HL-60 (cell line): ENCODE results near the gene AKAP8L.

ENCODE experiments used
- DNase-seq, 2 experiments: peaks; one replicate each; pipeline ENCODE4 v3.0.0-alpha.2; 2010 to 2020; ENCODE audit warnings: low read depth in 1 of 2, low spot score in 1 of 2
- H3K27ac ChIP-seq: fragments of 250-450 bp; sonication (Bioruptor Pico); replicated peaks from 2 replicates; pipeline ENCODE4 v1.5.1; 2020; ENCODE audit warnings: mild to moderate bottlenecking, moderate library complexity
- H3K27me3 ChIP-seq: fragments of 250-450 bp; sonication (Bioruptor Pico); 2 replicates; pipeline ENCODE4 v1.5.1; 2021; ENCODE audit warnings: mild to moderate bottlenecking, moderate library complexity; ENCODE audit not compliant: insufficient read depth, poor library complexity, severe bottlenecking
- H3K4me3 ChIP-seq: replicated peaks from 2 replicates; pipeline ENCODE4 v1.5.1; 2011; ENCODE audit warnings: mild to moderate bottlenecking, control low read depth, low read length; ENCODE audit not compliant: insufficient read depth
- CTCF ChIP-seq: IDR thresholded peaks from one replicate; pipeline ENCODE4 v1.5.1; 2011; ENCODE audit warnings: low read length, control low read depth, inconsistent platforms; ENCODE audit not compliant: insufficient read depth
- GABPA ChIP-seq: IDR thresholded peaks from 2 replicates; pipeline ENCODE4 v1.6.1; 2012; ENCODE audit warnings: low read depth
- POLR2AphosphoS5 ChIP-seq: IDR thresholded peaks from 2 replicates; pipeline ENCODE4 v1.6.1; 2012; ENCODE audit warnings: low read depth
- REST ChIP-seq: IDR thresholded peaks from 2 replicates; pipeline ENCODE4 v1.6.1; 2012; ENCODE audit warnings: low read depth; ENCODE audit not compliant: insufficient replicate concordance
- SPI1 ChIP-seq: IDR thresholded peaks from 2 replicates; pipeline ENCODE4 v1.6.1; 2012; ENCODE audit warnings: low read depth, mild to moderate bottlenecking, borderline replicate concordance

Gene AKAP8L

GRCh38 chr19:15423130-15423529 is 4.3 kb upstream of the AKAP8L start:
- TF ChIP-seq CTCF (no peak), SPI1 (no peak), REST (no peak), GABPA (no peak), POLR2AphosphoS5 (no peak)
- no peak for DNase-seq
- no peaks in the 10 kb centered on the region for H3K27me3 ChIP-seq
- no peak overlapping the region for H3K4me3 ChIP-seq
- no peak overlapping the region for H3K27ac ChIP-seq

GRCh38 chr19:15422296-15423075 is 3.7 kb upstream of the AKAP8L start:
- no peak for TF ChIP-seq REST
- no peak for TF ChIP-seq CTCF
- peak; percentile 7; the same call in 1 of the 2 replicates for TF ChIP-seq SPI1
- no peak overlapping the region for H3K4me3 ChIP-seq
- no peaks in the 10 kb centered on the region for H3K27me3 ChIP-seq
- DNase-seq, result no peak
- no peak overlapping the region for H3K27ac ChIP-seq

- DNase-seq, result no peak
- Histone ChIP-seq H3K27me3 (no peaks in the 10 kb centered on the region), H3K27ac (no peak overlapping the region), H3K4me3 (no peak overlapping the region)
- TF ChIP-seq POLR2AphosphoS5 (no peak), CTCF (no peak), GABPA (no peak), SPI1 (no peak), REST (no peak)
Measured at GRCh38 chr19:15421721-15422260, 3.0 kb upstream of the AKAP8L start.
